Breast epithelium (tissue), 4 donors: ENCODE results near the gene GPR107. TPM values are rescaled to one million over a fixed set of nuclear protein-coding genes. Genes with fewer than 3 reads are reported as not detected.

Source experiments
- DNase-seq, 2 donors: peaks; one replicate each; pipeline ENCODE4 v3.0.0-alpha.2; 2019; ENCODE audit warnings: low spot score in 2 of 2
- H3K27ac ChIP-seq, 2 donors: fragments of 200-600 bp; sonication (generic) in 1 of 2; one replicate each; pipeline ENCODE4 v1.5.1; 2016 to 2019; ENCODE audit warnings: mild to moderate bottlenecking in 1 of 2
- H3K27me3 ChIP-seq, 2 donors: fragments of 200-600 bp; sonication (generic) in 1 of 2; one replicate each; pipeline versions ENCODE4 v1.5.1 to v1.6.0; 2017 to 2019; ENCODE audit warnings: control low read depth in 1 of 2, mild to moderate bottlenecking in 1 of 2
- H3K36me3 ChIP-seq: fragments of 200-600 bp; one replicate; pipeline ENCODE4 v1.5.1; 2019
- H3K4me1 ChIP-seq, 2 donors: fragments of 200-600 bp; sonication (generic); one replicate each; pipeline ENCODE4 v1.5.1; 2016 to 2019; ENCODE audit warnings: control low read depth in 1 of 2
- H3K4me3 ChIP-seq, 3 donors: fragments of 200-600 bp; sonication (generic); 1 replicate in 2 of 3; 2 replicates in 1 of 3; pipeline ENCODE4 v1.5.1; 2016 to 2019; ENCODE audit warnings: mild to moderate bottlenecking in 3 of 3, moderate library complexity in 2 of 3
- H3K9me3 ChIP-seq, 2 donors: fragments of 200-600 bp; sonication (generic) in 1 of 2; one replicate each; pipeline ENCODE4 v1.5.1; 2016 to 2019; ENCODE audit warnings: control low read depth in 1 of 2
- CTCF ChIP-seq, 3 donors: fragments of 450-650 bp; IDR thresholded peaks; one replicate each; pipeline ENCODE4 v1.5.1; 2016 to 2017; ENCODE audit warnings: antibody characterized with exemption in 3 of 3, mild to moderate bottlenecking in 3 of 3, moderate library complexity in 3 of 3
- POLR2A ChIP-seq: fragments of 450-650 bp; IDR thresholded peaks from one replicate; pipeline ENCODE4 v1.6.1; 2016; ENCODE audit warnings: antibody characterized with exemption, mild to moderate bottlenecking, moderate library complexity
- POLR2AphosphoS5 ChIP-seq, 3 donors: sonication (generic); formaldehyde crosslinking; IDR thresholded peaks; one replicate each; pipeline ENCODE4 v1.6.1; 2017; ENCODE audit warnings: antibody characterized with exemption in 3 of 3
- intact Hi-C: fragments of 100-400 bp; cut with DNase I; formaldehyde crosslinking; loops from one replicate; pipeline ENCODE4 v1.15.1; 2023; ENCODE audit warnings: low total_unique reads
- total RNA-seq, 3 donors: library from RNA; depleted of rRNA; stranded (reverse); fragments of >200 nt; gene quantifications; one replicate each; pipeline ENCODE4 v1.1.0, GENCODE V29; 2016

Gene GPR107
- total RNA-seq, 3 donors from 2014 or later: 22.5 to 26.9 (median 25.6) TPM

- Histone ChIP-seq H3K4me1 (peaks cover 5 to 7% of the 10 kb centered on the region in 2 donors), H3K27me3 (no peaks in the 10 kb centered on the region), H3K9me3 (no peaks in the 10 kb centered on the region), H3K36me3 (no peaks in the 10 kb centered on the region), H3K27ac (no peak overlapping the region), H3K4me3 (no peak overlapping the region)
- TF ChIP-seq POLR2A (no peak), POLR2AphosphoS5 (IDR thresholded peaks at IDR 0.05) (no peak), CTCF (IDR thresholded peaks at IDR 0.05) (no peak)
- DNase-seq: no peak
- intact Hi-C loops: no loop called here
Observed at GRCh38 chr9:130058887-130059286, 5.2 kb downstream of the GPR107 start.

GRCh38 chr9:130060296-130060695, 6.6 kb downstream of the GPR107 start:
- DNase-seq: no peak
- H3K9me3 ChIP-seq: no peaks in the 10 kb centered on the region
- no peak overlapping the region for H3K4me3 ChIP-seq
- no peaks in the 10 kb centered on the region for H3K4me1 ChIP-seq
- H3K36me3 ChIP-seq: no peaks in the 10 kb centered on the region
- no peak overlapping the region for H3K27ac ChIP-seq
- H3K27me3 ChIP-seq: no peaks in the 10 kb centered on the region
- TF ChIP-seq CTCF (IDR thresholded peaks at IDR 0.05): no peak
- TF ChIP-seq POLR2A: no peak
- TF ChIP-seq POLR2AphosphoS5 (IDR thresholded peaks at IDR 0.05): no peak
- intact Hi-C loops: no loop called here

GRCh38 chr9:130062750-130063149, 9.0 kb downstream of the GPR107 start:
- no peaks in the 10 kb centered on the region for H3K4me1 ChIP-seq
- no peak for TF ChIP-seq POLR2AphosphoS5 (IDR thresholded peaks at IDR 0.05)
- TF ChIP-seq CTCF (IDR thresholded peaks at IDR 0.05): no peak
- H3K36me3 ChIP-seq: no peaks in the 10 kb centered on the region
- no peak overlapping the region for H3K4me3 ChIP-seq
- no peaks in the 10 kb centered on the region for H3K27me3 ChIP-seq
- DNase-seq: no peak
- no peak overlapping the region for H3K27ac ChIP-seq
- H3K9me3 ChIP-seq: no peaks in the 10 kb centered on the region
- intact Hi-C loops: no loop called here

GRCh38 chr9:130064621-130065020, 10.9 kb downstream of the GPR107 start:
- H3K4me1 ChIP-seq: no peaks in the 10 kb centered on the region
- no peak for DNase-seq
- intact Hi-C loops: no loop called here
- H3K9me3 ChIP-seq: no peaks in the 10 kb centered on the region
- TF ChIP-seq POLR2AphosphoS5 (IDR thresholded peaks at IDR 0.05): no peak
- TF ChIP-seq POLR2A: no peak
- TF ChIP-seq CTCF (IDR thresholded peaks at IDR 0.05): no peak
- no peak overlapping the region for H3K27ac ChIP-seq
- no peaks in the 10 kb centered on the region for H3K36me3 ChIP-seq
- no peak overlapping the region for H3K4me3 ChIP-seq
- no peaks in the 10 kb centered on the region for H3K27me3 ChIP-seq

- DNase-seq: no peak
- no peaks in the 10 kb centered on the region for H3K9me3 ChIP-seq
- intact Hi-C loops: no loop called here
- no peak overlapping the region for H3K27ac ChIP-seq
- TF ChIP-seq CTCF (IDR thresholded peaks at IDR 0.05) (no peak), POLR2AphosphoS5 (IDR thresholded peaks at IDR 0.05) (no peak), POLR2A (no peak)
- H3K4me1 ChIP-seq: no peaks in the 10 kb centered on the region
- H3K4me3 ChIP-seq: no peak overlapping the region
- no peaks in the 10 kb centered on the region for H3K27me3 ChIP-seq
- no peaks in the 10 kb centered on the region for H3K36me3 ChIP-seq
Observed at GRCh38 chr9:130069048-130069447, 15.3 kb downstream of the GPR107 start.
